GM20000 (cell line): ENCODE measurements around the gene DFFB.

Source experiments
- DNase-seq: peaks from one replicate; pipeline ENCODE4 v3.0.0; 2012; ENCODE audit warnings: low spot score
- TF ChIP-seq, protein P1 (sequence below): IDR thresholded peaks from 2 replicates; pipeline ENCODE4 v1.5.1; 2012; ENCODE audit warnings: mild to moderate bottlenecking, control low read depth; ENCODE audit errors: extremely low read depth, missing control alignments

DFFB gene

GRCh38 chr1:3834701-3835100 lies 22.6 kb upstream of the DFFB start:
- TF ChIP-seq, protein P1, sequence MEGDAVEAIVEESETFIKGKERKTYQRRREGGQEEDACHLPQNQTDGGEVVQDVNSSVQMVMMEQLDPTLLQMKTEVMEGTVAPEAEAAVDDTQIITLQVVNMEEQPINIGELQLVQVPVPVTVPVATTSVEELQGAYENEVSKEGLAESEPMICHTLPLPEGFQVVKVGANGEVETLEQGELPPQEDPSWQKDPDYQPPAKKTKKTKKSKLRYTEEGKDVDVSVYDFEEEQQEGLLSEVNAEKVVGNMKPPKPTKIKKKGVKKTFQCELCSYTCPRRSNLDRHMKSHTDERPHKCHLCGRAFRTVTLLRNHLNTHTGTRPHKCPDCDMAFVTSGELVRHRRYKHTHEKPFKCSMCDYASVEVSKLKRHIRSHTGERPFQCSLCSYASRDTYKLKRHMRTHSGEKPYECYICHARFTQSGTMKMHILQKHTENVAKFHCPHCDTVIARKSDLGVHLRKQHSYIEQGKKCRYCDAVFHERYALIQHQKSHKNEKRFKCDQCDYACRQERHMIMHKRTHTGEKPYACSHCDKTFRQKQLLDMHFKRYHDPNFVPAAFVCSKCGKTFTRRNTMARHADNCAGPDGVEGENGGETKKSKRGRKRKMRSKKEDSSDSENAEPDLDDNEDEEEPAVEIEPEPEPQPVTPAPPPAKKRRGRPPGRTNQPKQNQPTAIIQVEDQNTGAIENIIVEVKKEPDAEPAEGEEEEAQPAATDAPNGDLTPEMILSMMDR, result no peak
- no peak for DNase-seq

- TF ChIP-seq, protein P1, result no peak
- no peak for DNase-seq
These were observed 20.9 kb upstream of the DFFB start for GRCh38 chr1:3836421-3836820.

DNA sequence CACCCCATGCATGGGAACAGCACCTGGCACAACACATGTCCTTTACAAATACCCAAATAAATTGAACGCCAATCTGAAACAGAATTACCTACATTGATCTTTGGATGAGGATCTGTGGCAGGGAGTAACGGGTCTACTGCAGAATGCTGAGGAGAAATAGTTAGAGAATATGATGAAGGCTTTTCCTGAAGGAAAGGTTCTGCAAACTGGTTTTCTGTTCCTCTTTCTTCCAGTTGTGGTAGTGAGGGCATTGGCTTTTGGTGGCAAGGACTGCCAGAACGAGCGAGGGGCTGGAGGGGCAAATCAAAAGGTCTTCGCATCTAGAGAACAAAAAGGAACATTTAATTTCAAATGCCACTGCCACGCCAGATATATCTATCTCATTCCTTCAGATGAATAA lies 20.1 kb upstream of the DFFB start:
- TF ChIP-seq, protein P1, result no peak
- DNase-seq, result no peak

GRCh38 chr1:3837685-3838084 lies 19.6 kb upstream of the DFFB start:
- no peak for DNase-seq
- TF ChIP-seq, protein P1, result no peak

- TF ChIP-seq, protein P1, result no peak
- no peak for DNase-seq
These were observed 18.5 kb upstream of the DFFB start for GRCh38 chr1:3838788-3839187.

GRCh38 chr1:3841491-3841890 lies 15.8 kb upstream of the DFFB start:
- no peak for DNase-seq
- TF ChIP-seq, protein P1, result no peak

DNA sequence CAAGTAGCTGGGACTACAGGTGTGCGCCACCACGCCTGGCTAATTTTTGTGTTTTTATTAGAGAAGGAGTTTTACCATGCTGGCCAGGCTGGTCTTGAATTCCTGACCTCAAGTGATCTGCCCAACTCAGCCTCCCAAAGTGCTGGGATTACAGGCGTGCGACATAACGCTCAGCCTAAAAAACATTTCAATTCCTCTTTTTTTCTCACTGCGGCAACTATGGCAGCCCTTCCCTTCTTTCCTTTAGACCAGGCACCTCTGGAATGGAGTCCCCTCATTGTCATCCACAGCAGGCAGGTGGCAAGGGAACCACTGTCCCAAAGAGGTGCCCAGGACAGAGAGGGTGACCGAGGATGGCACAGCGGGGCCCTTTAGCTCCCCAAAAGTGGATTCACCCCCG lies 14.4 kb upstream of the DFFB start:
- DNase-seq, result no peak
- TF ChIP-seq, protein P1, result no peak
